ENCODE data around the gene DCAF17.

DCAF17 gene

GRCh38 chr2:171441470-171441869 lies 7.4 kb downstream of the DCAF17 start:
- no peak for TF ChIP-seq CTCF (IDR thresholded peaks at IDR 0.05; ENCODE audit: control insufficient read depth, insufficient read depth, low read depth, low read length, missing control alignments)
- H3K4me3 ChIP-seq (ENCODE audit: control insufficient read depth, low read depth, low read length) = no peak overlapping the region
- DNase-seq (ENCODE audit: low read depth) = no peak

- TF ChIP-seq CTCF (IDR thresholded peaks at IDR 0.05; ENCODE audit: control insufficient read depth, insufficient read depth, low read depth, low read length, missing control alignments) = no peak
- no peak for DNase-seq (ENCODE audit: low read depth)
- H3K4me3 ChIP-seq (ENCODE audit: control insufficient read depth, low read depth, low read length) = no peak overlapping the region
Observed at GRCh38 chr2:171447675-171448074, 13.6 kb downstream of the DCAF17 start.

GRCh38 chr2:171451074-171451473 lies 17.0 kb downstream of the DCAF17 start:
- H3K4me3 ChIP-seq (ENCODE audit: control insufficient read depth, low read depth, low read length) = no peak overlapping the region
- TF ChIP-seq CTCF (IDR thresholded peaks at IDR 0.05; ENCODE audit: control insufficient read depth, insufficient read depth, low read depth, low read length, missing control alignments) = no peak
- no peak for DNase-seq (ENCODE audit: low read depth)

- TF ChIP-seq CTCF (IDR thresholded peaks at IDR 0.05; ENCODE audit: control insufficient read depth, insufficient read depth, low read depth, low read length, missing control alignments) = no peak
- no peak overlapping the region for H3K4me3 ChIP-seq (ENCODE audit: control insufficient read depth, low read depth, low read length)
- DNase-seq (ENCODE audit: low read depth) = no peak
Observed at GRCh38 chr2:171452773-171453172, 18.7 kb downstream of the DCAF17 start.

GRCh38 chr2:171459498-171459897 lies 25.5 kb downstream of the DCAF17 start:
- no peak overlapping the region for H3K4me3 ChIP-seq (ENCODE audit: control insufficient read depth, low read depth, low read length)
- DNase-seq (ENCODE audit: low read depth) = no peak
- TF ChIP-seq CTCF (IDR thresholded peaks at IDR 0.05; ENCODE audit: control insufficient read depth, insufficient read depth, low read depth, low read length, missing control alignments) = no peak

- TF ChIP-seq CTCF (IDR thresholded peaks at IDR 0.05; ENCODE audit: control insufficient read depth, insufficient read depth, low read depth, low read length, missing control alignments) = no peak
- DNase-seq (ENCODE audit: low read depth) = no peak
- H3K4me3 ChIP-seq (ENCODE audit: control insufficient read depth, low read depth, low read length) = no peak overlapping the region
Observed at GRCh38 chr2:171460537-171460936, 26.5 kb downstream of the DCAF17 start.

GRCh38 chr2:171469176-171469575 lies 35.1 kb downstream of the DCAF17 start:
- DNase-seq (ENCODE audit: low read depth) = peak; percentile 2
- TF ChIP-seq CTCF (IDR thresholded peaks at IDR 0.05; ENCODE audit: control insufficient read depth, insufficient read depth, low read depth, low read length, missing control alignments) = no peak
- H3K4me3 ChIP-seq (ENCODE audit: control insufficient read depth, low read depth, low read length) = no peak overlapping the region
